ENCODE results near the gene MYL1. TPM values are rescaled to one million over a fixed set of nuclear protein-coding genes. Genes with fewer than 3 reads are reported as not detected.
A peak's percentile ranks its signal among the peaks of the same experiment; 100 is the strongest.

The MYL1 gene
- total and polyA plus RNA-seq, 2 of the 8 experiments (the other 6 are each of a cell fraction or from before 2014, with no cell fraction given), result not detected

- Histone ChIP-seq H3K4ac (replicated peaks; ENCODE audit: insufficient read length, low read depth, low read length) (no peak overlapping the region), H2AFZ (ENCODE audit: low read length) (no peak overlapping the region), H4K8ac (ENCODE audit: extremely low read depth, insufficient read depth, low read length) (no peak overlapping the region), H2BK120ac (replicated peaks; ENCODE audit: low read depth, low read length) (no peak overlapping the region), H4K20me1 (replicated peaks in 1 of 2; ENCODE audit: control insufficient read depth in 1 of 2, insufficient read depth in 2 of 2, low read length in 2 of 2) (no peaks in the 10 kb centered on the region), H2BK15ac (ENCODE audit: low read length) (no peak overlapping the region), H3K56ac (replicated peaks; ENCODE audit: insufficient read length, low read depth, low read length) (no peak overlapping the region), H3K23me2 (ENCODE audit: low read depth, low read length) (no peaks in the 10 kb centered on the region), H2AK5ac (ENCODE audit: low read depth, low read length) (no peak overlapping the region), H4K91ac (replicated peaks; ENCODE audit: insufficient read length, low read length) (no peak overlapping the region), H3K79me1 (ENCODE audit: low read depth, low read length) (no peaks in the 10 kb centered on the region), H2BK20ac (ENCODE audit: low read length) (no peak overlapping the region), H2BK5ac (ENCODE audit: low read depth, low read length) (no peak overlapping the region), H4K5ac (ENCODE audit: insufficient read length, low read depth, low read length) (no peak overlapping the region), H2BK12ac (ENCODE audit: low read depth, low read length) (no peak overlapping the region), H3K4me3 (ENCODE audit: extremely low read depth in 1 of 4, insufficient read depth in 2 of 4, low read depth in 3 of 4, low read length in 4 of 4) (no peak overlapping the region), H3K4me1 (replicated peaks in 1 of 4; ENCODE audit: control insufficient read depth in 3 of 4, insufficient read depth in 4 of 4, low read length in 3 of 4) (no peaks in the 10 kb centered on the region), H3K9ac (replicated peaks in 1 of 4; ENCODE audit: extremely low read depth in 1 of 4, low read depth in 3 of 4, low read length in 3 of 4) (no peak overlapping the region), H3K9me3 (ENCODE audit: insufficient read depth in 2 of 2, low read depth in 1 of 2, low read length in 1 of 2) (no peaks in the 10 kb centered on the region), H3K27me3 (replicated peaks in 1 of 4; ENCODE audit: control insufficient read depth in 3 of 4, extremely low read depth in 1 of 4, insufficient read depth in 3 of 4, low read length in 3 of 4) (no peaks in the 10 kb centered on the region), H3K14ac (ENCODE audit: insufficient read length) (no peak overlapping the region), H3K4me2 (ENCODE audit: insufficient read depth in 1 of 2, low read depth in 2 of 2, low read length in 2 of 2) (no peak overlapping the region), H3K18ac (ENCODE audit: extremely low read depth, low read length) (no peak overlapping the region), H3K27ac (ENCODE audit: low read depth, low read length) (no peak overlapping the region), H3K79me2 (ENCODE audit: control insufficient read depth in 1 of 2, insufficient read depth in 2 of 2, low read length in 2 of 2) (no peaks in the 10 kb centered on the region), H3K36me3 (ENCODE audit: control insufficient read depth in 2 of 4, insufficient read depth in 4 of 4, low read length in 3 of 4) (no peaks in the 10 kb centered on the region), H3K23ac (ENCODE audit: insufficient read length) (no peak overlapping the region)
- 58% methylated on average over 3 of the region's 3 CpGs; no CpG with 5 or more reads in 1 of the 2 experiments for WGBS, 2 experiments (ENCODE audit: extremely low coverage in 1 of 2, insufficient coverage in 1 of 2, insufficient read length in 1 of 2, insufficient replicate concordance in 2 of 2, low coverage in 1 of 2, low lambda C conversion rate in 2 of 2, missing lambda C conversion rate in 1 of 2)
- no peak for FAIRE-seq
- TF ChIP-seq CTCF (IDR thresholded peaks at IDR 0.05; ENCODE audit: control extremely low read depth in 1 of 3, insufficient read depth in 1 of 3, low read depth in 1 of 3, low read length in 3 of 3), result peak in 1 of 3 experiments; percentile 9; a peak in 2 of 4 replicates
- TF ChIP-seq RAD21 (IDR thresholded peaks at IDR 0.05 in 1 of 2, conservative IDR thresholded peaks at IDR 0.05 in 1 of 2; ENCODE audit: low read depth in 2 of 2, low read length in 2 of 2), result peak in 1 of 2 experiments; percentile 36; a peak in 2 of 4 replicates
- no peak for TF ChIP-seq GTF2F1 (IDR thresholded peaks at IDR 0.05; ENCODE audit: borderline replicate concordance, low read depth, low read length)
- TF ChIP-seq CTBP2 (IDR thresholded peaks at IDR 0.05; ENCODE audit: borderline replicate concordance, insufficient read depth, insufficient read length, low read length), result no peak
- ChIA-PET CTCF (ENCODE audit: partially characterized antibody) (no interaction called here), POLR2A (ENCODE audit: partially characterized antibody) (no interaction called here)
- DNase-seq (ENCODE audit: low read depth in 1 of 2, low spot score in 2 of 2), result no peak
Observed at GRCh38 chr2:210269148-210269547, 45.8 kb downstream of the MYL1 start.

Measured in H1 (cell line).